Epithelial cell of esophagus (primary cell): Measurements from ENCODE around the gene KIF23.

Source experiments
- DNase-seq: peaks from one replicate; pipeline ENCODE4 v3.0.0; 2010; ENCODE audit warnings: low read depth
- H3K4me3 ChIP-seq: 2 replicates; pipeline ENCODE4 v1.5.1; 2011; ENCODE audit warnings: mild to moderate bottlenecking, low read length, control low read depth
- TF ChIP-seq, protein P1 (sequence below): IDR thresholded peaks from 2 replicates; pipeline ENCODE4 v1.5.1; 2011; ENCODE audit warnings: low read depth, mild to moderate bottlenecking, low read length, control low read depth, inconsistent platforms; ENCODE audit not compliant: insufficient read depth; ENCODE audit errors: missing control alignments

The KIF23 gene

GRCh38 chr15:69490356-69491037, 76.3 kb downstream of the KIF23 start:
- DNase-seq = no peak
- TF ChIP-seq, protein P1, sequence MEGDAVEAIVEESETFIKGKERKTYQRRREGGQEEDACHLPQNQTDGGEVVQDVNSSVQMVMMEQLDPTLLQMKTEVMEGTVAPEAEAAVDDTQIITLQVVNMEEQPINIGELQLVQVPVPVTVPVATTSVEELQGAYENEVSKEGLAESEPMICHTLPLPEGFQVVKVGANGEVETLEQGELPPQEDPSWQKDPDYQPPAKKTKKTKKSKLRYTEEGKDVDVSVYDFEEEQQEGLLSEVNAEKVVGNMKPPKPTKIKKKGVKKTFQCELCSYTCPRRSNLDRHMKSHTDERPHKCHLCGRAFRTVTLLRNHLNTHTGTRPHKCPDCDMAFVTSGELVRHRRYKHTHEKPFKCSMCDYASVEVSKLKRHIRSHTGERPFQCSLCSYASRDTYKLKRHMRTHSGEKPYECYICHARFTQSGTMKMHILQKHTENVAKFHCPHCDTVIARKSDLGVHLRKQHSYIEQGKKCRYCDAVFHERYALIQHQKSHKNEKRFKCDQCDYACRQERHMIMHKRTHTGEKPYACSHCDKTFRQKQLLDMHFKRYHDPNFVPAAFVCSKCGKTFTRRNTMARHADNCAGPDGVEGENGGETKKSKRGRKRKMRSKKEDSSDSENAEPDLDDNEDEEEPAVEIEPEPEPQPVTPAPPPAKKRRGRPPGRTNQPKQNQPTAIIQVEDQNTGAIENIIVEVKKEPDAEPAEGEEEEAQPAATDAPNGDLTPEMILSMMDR = no peak
- H3K4me3 ChIP-seq = no peak overlapping the region

DNA sequence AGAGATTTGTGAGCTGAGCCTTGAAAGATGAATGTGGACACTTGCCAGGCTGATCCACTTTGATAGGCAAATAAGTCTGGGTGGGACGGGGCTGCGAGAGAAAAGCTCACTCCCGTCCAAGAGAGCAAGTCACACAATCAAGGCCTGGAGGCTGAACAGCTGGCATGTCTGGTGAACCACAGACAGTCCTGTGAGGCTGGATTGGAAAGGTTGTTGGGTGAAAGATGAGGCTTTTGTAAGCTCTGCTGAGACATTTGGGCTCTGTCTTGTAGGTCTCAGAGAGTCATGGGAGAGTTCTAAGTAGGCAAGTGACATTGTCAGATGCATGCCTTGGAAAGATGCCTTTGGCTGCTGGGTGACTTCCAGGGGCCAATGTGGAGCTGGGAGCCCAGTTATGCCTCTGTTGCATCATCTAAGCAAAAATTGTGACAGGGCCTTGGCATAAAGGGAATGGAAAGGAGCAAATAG, 76.9 kb downstream of the KIF23 start:
- no peak for DNase-seq
- no peak overlapping the region for H3K4me3 ChIP-seq
- TF ChIP-seq, protein P1 = no peak

DNA sequence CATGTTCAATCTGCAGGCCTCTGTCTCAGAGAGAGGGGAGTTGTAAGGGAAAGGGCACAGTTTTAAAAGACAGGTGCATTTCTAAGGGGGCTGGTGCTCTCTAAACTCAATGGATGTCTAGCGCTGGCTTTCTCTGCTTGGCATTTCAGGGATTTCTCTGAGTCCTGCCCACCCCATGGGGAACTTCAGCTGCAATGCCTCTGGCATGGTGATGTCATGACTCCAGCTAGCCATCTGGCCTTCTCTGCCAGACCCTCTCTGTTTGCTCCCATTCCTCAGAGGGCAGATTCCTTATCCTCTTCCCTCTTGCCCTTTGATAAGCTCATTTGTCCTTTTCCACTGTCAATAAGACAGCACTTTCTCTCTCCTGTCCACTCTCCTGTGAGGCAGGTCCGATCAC, 79.3 kb downstream of the KIF23 start:
- no peak for DNase-seq
- TF ChIP-seq, protein P1 = no peak

GRCh38 chr15:69496001-69496400, 81.9 kb downstream of the KIF23 start:
- H3K4me3 ChIP-seq = no peak overlapping the region
- TF ChIP-seq, protein P1 = no peak
- DNase-seq = no peak

More for the DNA sequence above, 79.3 kb downstream of the KIF23 start:
- no peak overlapping the region for H3K4me3 ChIP-seq

GRCh38 chr15:69497076-69497475, 82.9 kb downstream of the KIF23 start:
- no peak for DNase-seq
- no peak overlapping the region for H3K4me3 ChIP-seq
- TF ChIP-seq, protein P1 = no peak

GRCh38 chr15:69497667-69498066, 83.5 kb downstream of the KIF23 start:
- DNase-seq = no peak
- H3K4me3 ChIP-seq = no peak overlapping the region
- TF ChIP-seq, protein P1 = no peak
